Measurements from ENCODE around the gene LMBRD1.

DNA sequence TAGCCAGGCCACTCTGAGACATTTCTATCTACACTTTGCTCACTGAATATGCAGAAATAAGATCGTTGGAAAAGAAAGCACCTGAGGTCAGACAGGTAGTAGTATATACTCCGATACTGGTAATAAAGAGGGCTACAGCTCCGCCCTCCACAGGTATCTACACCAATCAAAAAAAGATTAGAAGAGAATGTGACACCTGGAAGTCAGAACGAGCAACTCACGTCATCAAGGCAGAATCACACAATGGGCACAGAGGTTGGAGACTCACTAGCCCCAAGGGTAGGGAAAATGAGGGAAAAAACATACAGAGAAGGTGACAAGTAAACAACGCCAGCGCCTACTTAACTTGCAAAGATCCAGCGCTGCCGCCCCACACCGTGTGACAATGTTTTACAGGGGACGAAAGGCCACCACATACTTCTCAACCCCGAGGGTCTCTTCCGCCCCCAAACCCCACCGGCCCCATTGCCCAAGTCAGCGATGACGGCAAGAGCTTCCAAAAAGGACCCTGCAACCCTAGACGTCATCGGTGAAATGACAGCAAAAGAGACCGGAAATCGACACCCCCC, 653 bp downstream of the LMBRD1 start:
- TF ChIP-seq, protein P1, sequence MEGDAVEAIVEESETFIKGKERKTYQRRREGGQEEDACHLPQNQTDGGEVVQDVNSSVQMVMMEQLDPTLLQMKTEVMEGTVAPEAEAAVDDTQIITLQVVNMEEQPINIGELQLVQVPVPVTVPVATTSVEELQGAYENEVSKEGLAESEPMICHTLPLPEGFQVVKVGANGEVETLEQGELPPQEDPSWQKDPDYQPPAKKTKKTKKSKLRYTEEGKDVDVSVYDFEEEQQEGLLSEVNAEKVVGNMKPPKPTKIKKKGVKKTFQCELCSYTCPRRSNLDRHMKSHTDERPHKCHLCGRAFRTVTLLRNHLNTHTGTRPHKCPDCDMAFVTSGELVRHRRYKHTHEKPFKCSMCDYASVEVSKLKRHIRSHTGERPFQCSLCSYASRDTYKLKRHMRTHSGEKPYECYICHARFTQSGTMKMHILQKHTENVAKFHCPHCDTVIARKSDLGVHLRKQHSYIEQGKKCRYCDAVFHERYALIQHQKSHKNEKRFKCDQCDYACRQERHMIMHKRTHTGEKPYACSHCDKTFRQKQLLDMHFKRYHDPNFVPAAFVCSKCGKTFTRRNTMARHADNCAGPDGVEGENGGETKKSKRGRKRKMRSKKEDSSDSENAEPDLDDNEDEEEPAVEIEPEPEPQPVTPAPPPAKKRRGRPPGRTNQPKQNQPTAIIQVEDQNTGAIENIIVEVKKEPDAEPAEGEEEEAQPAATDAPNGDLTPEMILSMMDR (optimal IDR thresholded peaks at IDR 0.05 in 1 of 3, IDR thresholded peaks at IDR 0.05 in 1 of 3, conservative IDR thresholded peaks at IDR 0.05 in 1 of 3; ENCODE audit: extremely low read depth in 1 of 3, insufficient read depth in 2 of 3, low read length in 3 of 3), result no peak
- TF ChIP-seq EZH2 (IDR thresholded peaks at IDR 0.05; ENCODE audit: low read length), result no peak
